LNCAP (cell line): Measurements from ENCODE around the gene WDR20.

Experiments used
- CTCF ChIP-seq: fragments of 450-650 bp; IDR thresholded peaks from 2 replicates; pipeline ENCODE4 v1.5.1; 2017; ENCODE audit warnings: mild to moderate bottlenecking

WDR20 gene

GRCh38 chr14:102097441-102098135, 42.1 kb upstream of the WDR20 start:
- no peak for TF ChIP-seq CTCF

- no peak for TF ChIP-seq CTCF
These were observed 36.5 kb upstream of the WDR20 start for GRCh38 chr14:102103062-102103695.

GRCh38 chr14:102105369-102105768, 34.3 kb upstream of the WDR20 start:
- no peak for TF ChIP-seq CTCF

GRCh38 chr14:102111101-102111500, 28.6 kb upstream of the WDR20 start:
- no peak for TF ChIP-seq CTCF

GRCh38 chr14:102116361-102117180, 23.1 kb upstream of the WDR20 start:
- no peak for TF ChIP-seq CTCF

- TF ChIP-seq CTCF: no peak
These were observed 21.8 kb upstream of the WDR20 start for GRCh38 chr14:102117852-102118251.

- TF ChIP-seq CTCF: no peak
These were observed 18.8 kb upstream of the WDR20 start for GRCh38 chr14:102120888-102121287.
